Choroid plexus epithelial cell (primary cell): ENCODE measurements around the gene CIPC.

Experiments used
- DNase-seq: peaks from one replicate; pipeline ENCODE4 v3.0.0-alpha.2; 2010; ENCODE audit warnings: low read depth
- H3K4me3 ChIP-seq: 2 replicates; pipeline ENCODE4 v1.5.1; 2011; ENCODE audit warnings: low read depth, mild to moderate bottlenecking, control low read depth, low read length, moderate library complexity
- TF ChIP-seq, protein P1 (sequence below): conservative IDR thresholded peaks from 2 replicates; pipeline ENCODE4 v1.5.1; 2011; ENCODE audit warnings: low read depth, mild to moderate bottlenecking, control low read depth, inconsistent platforms, low read length, moderate library complexity

The CIPC gene

DNA sequence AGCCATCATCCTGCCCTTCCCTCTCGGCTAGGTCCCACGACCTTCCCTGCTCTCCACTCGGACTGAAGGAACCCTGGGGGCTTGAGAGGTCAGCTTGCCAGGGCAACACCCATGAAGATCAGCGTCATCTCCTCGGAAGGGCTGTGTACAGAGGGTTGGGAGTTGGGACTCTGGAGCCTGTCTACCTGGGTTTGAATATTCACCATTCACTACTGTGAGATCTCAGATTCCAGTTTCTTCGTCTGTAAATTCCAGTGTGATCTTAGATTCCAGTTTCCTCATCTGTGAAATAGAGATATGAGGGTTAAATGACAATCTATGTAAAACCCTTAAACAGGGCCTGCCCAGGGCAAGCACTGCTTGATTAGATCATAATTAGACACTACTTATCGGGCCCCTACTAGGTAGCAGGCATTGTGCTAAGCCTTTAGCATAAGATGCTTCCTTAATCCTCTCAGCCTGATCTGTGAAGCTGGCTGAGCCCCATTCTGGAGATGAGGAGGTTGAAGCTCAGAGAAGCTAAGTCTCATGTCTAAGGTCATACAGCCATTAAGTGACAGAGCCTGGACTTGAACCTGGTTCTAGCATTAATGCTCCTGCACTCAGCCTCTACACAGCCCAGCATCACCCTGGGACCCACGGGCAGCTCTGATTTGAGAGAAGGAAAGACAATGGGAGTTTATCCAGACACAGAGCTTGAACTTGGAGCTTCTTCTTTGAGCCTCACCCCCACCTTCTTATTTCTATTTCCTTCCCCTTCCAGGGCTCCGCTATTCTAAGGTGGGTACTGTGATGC, 44.1 kb downstream of the CIPC start:
- no peak overlapping the region for H3K4me3 ChIP-seq
- no peak for DNase-seq
- TF ChIP-seq, protein P1, sequence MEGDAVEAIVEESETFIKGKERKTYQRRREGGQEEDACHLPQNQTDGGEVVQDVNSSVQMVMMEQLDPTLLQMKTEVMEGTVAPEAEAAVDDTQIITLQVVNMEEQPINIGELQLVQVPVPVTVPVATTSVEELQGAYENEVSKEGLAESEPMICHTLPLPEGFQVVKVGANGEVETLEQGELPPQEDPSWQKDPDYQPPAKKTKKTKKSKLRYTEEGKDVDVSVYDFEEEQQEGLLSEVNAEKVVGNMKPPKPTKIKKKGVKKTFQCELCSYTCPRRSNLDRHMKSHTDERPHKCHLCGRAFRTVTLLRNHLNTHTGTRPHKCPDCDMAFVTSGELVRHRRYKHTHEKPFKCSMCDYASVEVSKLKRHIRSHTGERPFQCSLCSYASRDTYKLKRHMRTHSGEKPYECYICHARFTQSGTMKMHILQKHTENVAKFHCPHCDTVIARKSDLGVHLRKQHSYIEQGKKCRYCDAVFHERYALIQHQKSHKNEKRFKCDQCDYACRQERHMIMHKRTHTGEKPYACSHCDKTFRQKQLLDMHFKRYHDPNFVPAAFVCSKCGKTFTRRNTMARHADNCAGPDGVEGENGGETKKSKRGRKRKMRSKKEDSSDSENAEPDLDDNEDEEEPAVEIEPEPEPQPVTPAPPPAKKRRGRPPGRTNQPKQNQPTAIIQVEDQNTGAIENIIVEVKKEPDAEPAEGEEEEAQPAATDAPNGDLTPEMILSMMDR, result no peak

DNA sequence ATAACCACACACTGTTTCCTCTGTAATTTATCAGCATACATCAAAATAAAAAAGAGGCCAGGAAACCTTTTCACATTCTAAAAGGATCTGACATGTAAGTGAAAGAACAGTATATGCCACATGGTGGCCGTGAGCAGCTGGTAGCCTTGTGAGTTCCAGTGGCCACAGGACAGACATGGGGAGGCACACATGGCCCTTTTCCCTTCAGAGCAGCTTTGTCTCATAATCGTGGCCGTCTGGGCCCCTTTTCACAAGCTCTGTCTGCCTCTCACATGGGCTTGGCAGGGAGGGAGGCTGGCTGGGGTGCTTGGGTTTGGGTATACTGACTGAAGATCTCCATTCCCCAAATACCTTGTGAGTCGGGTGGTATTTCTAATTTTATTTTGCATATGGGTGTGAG, 45.0 kb downstream of the CIPC start:
- H3K4me3 ChIP-seq, result no peak overlapping the region
- DNase-seq, result no peak
- TF ChIP-seq, protein P1, result no peak

DNA sequence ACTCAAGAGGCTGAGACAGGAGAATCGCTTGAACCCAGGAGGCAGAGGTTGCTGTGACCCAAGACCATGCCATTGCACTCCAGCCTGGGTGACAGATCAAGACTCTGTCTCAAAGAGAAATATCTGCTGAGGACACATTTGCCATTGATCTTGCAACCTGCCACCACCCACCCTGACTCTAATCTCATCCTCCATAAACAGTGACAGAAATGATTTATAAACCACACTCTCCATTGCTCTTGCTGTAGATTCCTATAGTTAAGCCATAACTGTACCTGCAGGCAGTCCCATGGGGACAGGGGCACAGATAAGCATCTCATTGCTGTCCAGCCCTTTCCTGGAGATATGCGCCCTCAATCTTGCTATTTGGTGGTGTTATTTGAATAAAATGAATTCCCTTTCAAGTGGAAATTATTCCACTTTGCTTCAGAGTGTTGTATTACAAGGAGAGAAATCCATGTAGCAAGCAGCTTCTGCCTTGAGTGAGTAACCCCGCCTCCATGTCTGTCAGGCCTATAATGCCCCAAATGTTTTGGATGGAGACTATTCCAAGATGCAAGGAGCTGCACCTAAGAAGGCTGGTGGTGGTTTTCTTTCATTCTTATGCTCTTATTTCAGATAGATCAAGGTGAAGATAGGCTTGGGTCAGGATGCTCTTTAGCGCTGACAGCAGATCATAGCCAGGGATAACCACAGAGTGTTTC, 46.5 kb downstream of the CIPC start:
- no peak for DNase-seq
- TF ChIP-seq, protein P1, result no peak
- no peak overlapping the region for H3K4me3 ChIP-seq

DNA sequence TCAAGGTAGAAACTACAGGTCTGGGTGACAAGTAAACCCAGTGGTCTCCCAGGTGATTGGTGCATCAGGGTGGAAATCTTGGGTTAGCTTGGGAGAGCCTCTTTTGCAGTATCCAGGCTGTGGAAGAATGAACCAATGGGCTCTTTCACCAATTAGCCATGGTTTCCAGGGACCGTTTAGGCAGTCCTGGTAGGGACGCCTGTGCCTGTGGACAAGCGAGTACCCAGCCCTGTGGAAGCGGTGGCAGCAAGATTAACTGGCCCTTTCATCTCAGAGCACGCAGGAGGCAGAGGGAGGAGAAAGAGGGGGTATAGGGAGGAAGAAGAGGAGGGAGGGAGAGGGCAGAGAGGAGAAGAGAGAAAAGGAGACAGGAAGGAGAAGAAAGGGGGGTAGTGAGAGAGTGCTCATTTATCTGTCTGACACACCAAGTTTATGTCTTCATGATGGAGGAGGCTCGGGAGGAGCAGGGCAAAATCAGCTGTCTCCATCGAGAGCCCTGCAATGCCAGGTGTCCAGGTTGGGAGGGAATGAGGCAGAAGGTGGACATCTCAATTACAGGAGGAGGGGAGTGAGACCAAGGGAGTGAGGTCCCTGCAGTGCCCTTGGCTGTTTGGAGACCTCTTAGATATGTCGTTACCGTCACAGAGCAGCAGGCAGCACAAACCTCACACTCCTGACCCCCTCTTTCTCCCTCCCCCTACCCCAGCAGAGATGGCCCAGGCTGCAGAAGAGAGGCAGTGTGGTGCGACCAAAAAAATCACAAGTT, 48.1 kb downstream of the CIPC start:
- TF ChIP-seq, protein P1, result no peak
- no peak overlapping the region for H3K4me3 ChIP-seq
- DNase-seq, result no peak

DNA sequence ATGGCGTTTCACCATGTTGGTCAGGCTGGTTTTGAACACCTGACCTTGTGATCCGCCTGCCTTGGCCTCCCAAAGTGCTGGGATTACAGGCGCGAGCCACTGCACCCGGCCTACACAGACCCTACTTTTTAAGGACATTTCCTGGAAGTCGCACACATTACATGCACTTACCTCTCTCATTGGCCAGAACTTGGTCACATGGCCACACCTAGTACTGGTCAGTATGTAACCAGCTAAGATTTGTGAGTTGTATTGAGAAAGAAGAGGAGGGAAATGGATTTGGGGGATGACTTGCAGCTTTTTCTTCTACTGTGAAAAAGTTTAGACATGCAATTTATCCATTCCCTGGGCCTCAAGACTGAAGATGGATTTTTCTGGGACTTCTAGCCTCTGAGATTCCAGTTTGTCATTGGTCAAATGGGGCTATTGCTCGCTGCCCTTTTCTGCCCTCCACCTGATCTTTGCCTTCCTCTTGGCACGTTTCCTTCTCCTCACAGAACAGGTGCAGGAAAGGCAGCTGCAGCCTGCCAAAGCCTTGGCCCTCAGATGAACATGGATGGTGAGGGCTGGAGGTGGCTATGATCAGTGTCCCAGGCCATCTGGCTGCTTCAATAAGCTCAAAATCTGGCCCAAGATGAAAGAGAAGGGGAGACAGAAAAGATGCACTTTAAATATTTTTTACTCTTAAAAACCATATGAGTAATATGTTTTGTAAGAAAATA, 50.6 kb downstream of the CIPC start:
- DNase-seq, result no peak
- TF ChIP-seq, protein P1, result no peak

DNA sequence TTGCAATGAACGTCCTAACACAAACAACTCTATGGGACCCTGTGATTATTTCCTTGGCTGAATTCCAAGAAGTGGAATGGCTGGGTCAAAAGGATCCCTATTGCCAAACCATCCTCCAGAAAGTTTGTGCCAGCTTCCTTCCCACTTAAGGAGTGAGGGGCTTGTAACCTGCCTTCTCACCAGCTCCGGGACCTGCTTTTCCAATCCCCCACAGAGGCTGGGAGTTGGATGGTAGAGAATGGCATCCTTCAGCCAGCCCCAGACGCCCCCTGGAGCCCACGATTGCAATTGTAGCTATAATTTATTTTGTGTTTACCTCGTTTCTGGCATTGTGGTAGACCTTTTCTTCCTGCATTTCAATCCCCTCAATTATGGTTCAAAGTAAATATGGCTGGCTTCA, 53.2 kb downstream of the CIPC start:
- peak; percentile 28 for DNase-seq
- TF ChIP-seq, protein P1, result peak; percentile 74
- no peak overlapping the region for H3K4me3 ChIP-seq

More for the DNA sequence above, 50.6 kb downstream of the CIPC start:
- no peak overlapping the region for H3K4me3 ChIP-seq
